Left ventricle myocardium superior (tissue), 1 donor: ENCODE results near the gene NCOA7. TPM values are rescaled to one million over a fixed set of nuclear protein-coding genes. Genes with fewer than 3 reads are reported as not detected.
"Not testable (repeated sequence)": the region's sequence is repeated elsewhere in the genome, so short reads cannot be mapped to it uniquely, and the experiment has no call there.

ENCODE experiments used
- ATAC-seq: fragments of 200-7000 bp; cut with Tn5 transposase; one replicate; pipeline ENCODE4 v1.9.1; 2020; ENCODE audit warnings: mild to moderate bottlenecking, moderate library complexity
- DNase-seq: peaks from one replicate; pipeline ENCODE4 v3.0.0-alpha.2; 2020
- intact Hi-C: fragments of 100-400 bp; cut with micrococcal nuclease; formaldehyde crosslinking; loops from one replicate; pipeline ENCODE4 v1.11.0; 2022
- total RNA-seq: library from RNA; stranded (reverse); fragmentation: NEBNext Ultra II Directional; extraction: Animal tissue kit (Norgen Biotek cat#: 25700); gene quantifications from one replicate; pipeline ENCODE4 v1.2.1, GENCODE V29; 2021
- donor health status: DM: no; HTN: yes; CAD: no; lungs with severe emphysema.

Gene NCOA7
- total RNA-seq, 1 donor from 2014 or later: 10.2 TPM

- ATAC-seq (no peak), DNase-seq (no peak)
- intact Hi-C loops: no loop called here
Measured at GRCh38 chr6:125826695-125827463, 36.1 kb downstream of the NCOA7 start.

GRCh38 chr6:125827788-125828320, 37.1 kb downstream of the NCOA7 start:
- intact Hi-C loops: no loop called here
- ATAC-seq (peak; percentile 70), DNase-seq (no peak)

GRCh38 chr6:125828476-125829039, 37.8 kb downstream of the NCOA7 start:
- DNase-seq (no peak), ATAC-seq (peak; percentile 33)
- intact Hi-C loops: no loop called here

- no peak for ATAC-seq
- DNase-seq: no peak
- intact Hi-C loops: no loop called here
Measured at GRCh38 chr6:125829433-125829832, 38.7 kb downstream of the NCOA7 start.

GRCh38 chr6:125831659-125832058, 40.9 kb downstream of the NCOA7 start:
- intact Hi-C loops: no loop called here
- ATAC-seq (no peak), DNase-seq (no peak)

GRCh38 chr6:125832391-125833117, 41.8 kb downstream of the NCOA7 start:
- DNase-seq (no peak), ATAC-seq (no peak)
- intact Hi-C loops: no loop called here

- no peak for ATAC-seq
- no peak for DNase-seq
- intact Hi-C loops: no loop called here
Measured at GRCh38 chr6:125834348-125834747, 43.6 kb downstream of the NCOA7 start.

- intact Hi-C loops: no loop called here
- DNase-seq (no peak), ATAC-seq (peak; percentile 82)
Measured at GRCh38 chr6:125835221-125835744, 44.5 kb downstream of the NCOA7 start.

GRCh38 chr6:125836466-125836865, 45.7 kb downstream of the NCOA7 start:
- no peak for ATAC-seq
- intact Hi-C loops: no loop called here

GRCh38 chr6:125839471-125839870, 48.7 kb downstream of the NCOA7 start:
- no peak for DNase-seq
- intact Hi-C loops: no loop called here
- ATAC-seq: no peak

More at GRCh38 chr6:125836466-125836865, 45.7 kb downstream of the NCOA7 start:
- no peak for DNase-seq

GRCh38 chr6:125839879-125840278, 49.1 kb downstream of the NCOA7 start:
- ATAC-seq (no peak), DNase-seq (no peak)
- intact Hi-C loops: no loop called here

- no peak for DNase-seq
- no peak for ATAC-seq
- intact Hi-C loops: no loop called here
Measured at GRCh38 chr6:125841356-125842090, 50.8 kb downstream of the NCOA7 start.

- ATAC-seq (no peak), DNase-seq (no peak)
- intact Hi-C loops: no loop called here
Measured at GRCh38 chr6:125842091-125842626, 51.4 kb downstream of the NCOA7 start.

- ATAC-seq: no peak
- no peak for DNase-seq
- intact Hi-C loops: no loop called here
Measured at GRCh38 chr6:125843593-125843992, 52.8 kb downstream of the NCOA7 start.

- DNase-seq: no peak
- intact Hi-C loops: no loop called here
- ATAC-seq: peak; percentile 93
Measured at GRCh38 chr6:125844989-125845388, 54.2 kb downstream of the NCOA7 start.

GRCh38 chr6:125846292-125847024, 55.7 kb downstream of the NCOA7 start:
- ATAC-seq (peak; percentile 66), DNase-seq (no peak)
- intact Hi-C loops: no loop called here

- intact Hi-C loops, DNase-seq, ATAC-seq: not testable (repeated sequence)
Measured at GRCh38 chr6:125848286-125848685, 57.5 kb downstream of the NCOA7 start.

GRCh38 chr6:125850361-125850760, 59.6 kb downstream of the NCOA7 start:
- no peak for ATAC-seq
- intact Hi-C loops: no loop called here
- no peak for DNase-seq
